Hypothalamus (tissue), 51 donors: Measurements from ENCODE around the gene BEGAIN.

Experiments used
- DNase-seq, 51 donors: peaks; one replicate each; lab custom pipeline; 2025; lab: John Stamatoyannopoulos, UW

The BEGAIN gene

GRCh38 chr14:100602621-100603230 lies 15.5 kb upstream of the BEGAIN start:
- no peak for DNase-seq

- DNase-seq = no peak
Observed at GRCh38 chr14:100601914-100602313, 14.7 kb upstream of the BEGAIN start.

GRCh38 chr14:100601064-100601463 lies 13.8 kb upstream of the BEGAIN start:
- no peak for DNase-seq

GRCh38 chr14:100599981-100600380 lies 12.8 kb upstream of the BEGAIN start:
- DNase-seq = no peak

- no peak for DNase-seq
Observed at GRCh38 chr14:100594625-100594951, 7.4 kb upstream of the BEGAIN start.

- no peak for DNase-seq
Observed at GRCh38 chr14:100593751-100594624, 6.8 kb upstream of the BEGAIN start.

GRCh38 chr14:100592972-100593371 lies 5.8 kb upstream of the BEGAIN start:
- no peak for DNase-seq

GRCh38 chr14:100592461-100592891 lies 5.3 kb upstream of the BEGAIN start:
- DNase-seq = no peak

GRCh38 chr14:100591453-100592371 lies 4.5 kb upstream of the BEGAIN start:
- no peak for DNase-seq

- no peak for DNase-seq
Observed at GRCh38 chr14:100590726-100591452, 3.7 kb upstream of the BEGAIN start.

GRCh38 chr14:100589760-100590469 lies 2.7 kb upstream of the BEGAIN start:
- DNase-seq = no peak

- no peak for DNase-seq
Observed at GRCh38 chr14:100589071-100589759, 2.0 kb upstream of the BEGAIN start.

- DNase-seq = no peak
Observed at GRCh38 chr14:100588671-100589070, 1.5 kb upstream of the BEGAIN start.

- DNase-seq = no peak
Observed at GRCh38 chr14:100587763-100588411, 670 bp upstream of the BEGAIN start.

GRCh38 chr14:100586403-100587085 lies 673 bp downstream of the BEGAIN start:
- DNase-seq = peak in 5 of 51 donors; percentile 18 to 53 (median 26)

GRCh38 chr14:100586153-100586402 lies 1.1 kb downstream of the BEGAIN start:
- DNase-seq = no peak

- peak in 1 of 51 donors; percentile 14 for DNase-seq
Observed at GRCh38 chr14:100585448-100586152, 1.6 kb downstream of the BEGAIN start.
